H9 (cell line): ENCODE results near the gene PRR23E. TPM values are rescaled to one million over a fixed set of nuclear protein-coding genes. Genes with fewer than 3 reads are reported as not detected.
A peak's percentile ranks its signal among the peaks of the same experiment; 100 is the strongest.

Experiments used
- DNase-seq: peaks from one replicate; pipeline ENCODE4 v3.0.0-alpha.2; 2017
- H2AFZ ChIP-seq: one replicate; pipeline ENCODE4 v1.6.1; 2013; ENCODE audit warnings: mild to moderate bottlenecking, low read length, control low read depth, moderate library complexity
- H2AK5ac ChIP-seq: 2 replicates; pipeline ENCODE4 v1.6.1; 2013; ENCODE audit warnings: low read length, control low read depth, mixed read lengths; ENCODE audit not compliant: insufficient read length
- H2BK120ac ChIP-seq: one replicate; pipeline ENCODE4 v1.6.1; 2013; ENCODE audit warnings: low read depth, mild to moderate bottlenecking, low read length, control low read depth, inconsistent platforms; ENCODE audit not compliant: poor library complexity, severe bottlenecking
- H2BK12ac ChIP-seq: 2 replicates; pipeline ENCODE4 v1.6.1; 2013; ENCODE audit warnings: low read length, control low read depth, mixed read lengths, low read depth; ENCODE audit not compliant: insufficient read length
- H2BK15ac ChIP-seq: 2 replicates; pipeline ENCODE4 v1.6.1; 2013; ENCODE audit warnings: low read depth, low read length, control low read depth
- H2BK20ac ChIP-seq: one replicate; pipeline ENCODE4 v1.6.1; 2013; ENCODE audit warnings: low read depth, mild to moderate bottlenecking, low read length, control low read depth, inconsistent platforms; ENCODE audit not compliant: poor library complexity, severe bottlenecking
- H2BK5ac ChIP-seq: 2 replicates; pipeline ENCODE4 v1.6.1; 2013; ENCODE audit warnings: low read length, control low read depth, mixed read lengths; ENCODE audit not compliant: insufficient read length
- H3K14ac ChIP-seq: 2 replicates; pipeline ENCODE4 v1.6.1; 2013; ENCODE audit warnings: low read length, control low read depth; ENCODE audit not compliant: insufficient read depth
- H3K18ac ChIP-seq: 2 replicates; pipeline ENCODE4 v1.6.1; 2013; ENCODE audit warnings: low read depth, mild to moderate bottlenecking, mixed read lengths, low read length, control low read depth; ENCODE audit not compliant: insufficient read length
- H3K23ac ChIP-seq: 2 replicates; pipeline ENCODE4 v1.6.1; 2013; ENCODE audit warnings: low read length, control low read depth, mixed read lengths, low read depth; ENCODE audit not compliant: insufficient read length
- H3K23me2 ChIP-seq: 2 replicates; pipeline ENCODE4 v1.6.1; 2013; ENCODE audit warnings: low read depth, mild to moderate bottlenecking, mixed read lengths, low read length, control low read depth; ENCODE audit not compliant: insufficient read length, poor library complexity, severe bottlenecking
- H3K27ac ChIP-seq: 2 replicates; pipeline ENCODE4 v1.5.1; 2013; ENCODE audit warnings: low read length, control low read depth, mixed read lengths, low read depth; ENCODE audit not compliant: insufficient read length
- H3K27me3 ChIP-seq: 2 replicates; pipeline ENCODE4 v1.6.1; 2013; ENCODE audit warnings: low read length, control low read depth, inconsistent platforms; ENCODE audit not compliant: insufficient read depth
- H3K4ac ChIP-seq: 2 replicates; pipeline ENCODE4 v1.6.1; 2013; ENCODE audit warnings: low read depth, mild to moderate bottlenecking, control low read depth, inconsistent platforms, low read length, moderate library complexity
- H3K4me1 ChIP-seq: 2 replicates; pipeline ENCODE4 v1.6.1; 2013; ENCODE audit warnings: low read length, control low read depth, inconsistent platforms; ENCODE audit not compliant: insufficient read depth
- H3K4me2 ChIP-seq: 2 replicates; pipeline ENCODE4 v1.6.1; 2013; ENCODE audit warnings: low read length, control low read depth, mixed read lengths; ENCODE audit not compliant: insufficient read length, insufficient read depth
- H3K56ac ChIP-seq: 2 replicates; pipeline ENCODE4 v1.6.1; 2013; ENCODE audit warnings: low read depth, mild to moderate bottlenecking, mixed read lengths, low read length, control low read depth; ENCODE audit not compliant: insufficient read length
- H3K79me1 ChIP-seq: 2 replicates; pipeline ENCODE4 v1.6.1; 2013; ENCODE audit warnings: low read depth, mild to moderate bottlenecking, moderate library complexity, low read length, control low read depth, inconsistent platforms; ENCODE audit not compliant: insufficient read depth, poor library complexity, severe bottlenecking
- H3K79me2 ChIP-seq: 2 replicates; pipeline ENCODE4 v1.6.1; 2013; ENCODE audit warnings: low read length, control low read depth, inconsistent platforms; ENCODE audit not compliant: insufficient read depth
- H3K9ac ChIP-seq: 2 replicates; pipeline ENCODE4 v1.6.1; 2013; ENCODE audit warnings: low read length, control low read depth, mixed read lengths; ENCODE audit not compliant: insufficient read length; ENCODE audit errors: extremely low read depth
- H3K9me3 ChIP-seq: one replicate; pipeline ENCODE4 v1.6.1; 2013; ENCODE audit warnings: low read depth, low read length, inconsistent platforms; ENCODE audit not compliant: control insufficient read depth
- H3T11ph ChIP-seq: one replicate; pipeline ENCODE4 v1.6.1; 2013; ENCODE audit warnings: mild to moderate bottlenecking, low read length, control low read depth, inconsistent platforms
- H4K20me1 ChIP-seq: one replicate; pipeline ENCODE4 v1.6.1; 2013; ENCODE audit not compliant: control insufficient read depth, insufficient read length, insufficient read depth
- H4K5ac ChIP-seq: 2 replicates; pipeline ENCODE4 v1.6.1; 2013; ENCODE audit warnings: low read depth, mild to moderate bottlenecking, mixed read lengths, low read length, control low read depth; ENCODE audit not compliant: insufficient read length
- H4K8ac ChIP-seq: replicated peaks from 2 replicates; pipeline ENCODE4 v1.6.1; 2013; ENCODE audit warnings: low read length, control low read depth, mixed read lengths, low read depth; ENCODE audit not compliant: insufficient read length
- H4K91ac ChIP-seq: 2 replicates; pipeline ENCODE4 v1.6.1; 2013; ENCODE audit warnings: low read depth, mild to moderate bottlenecking, moderate library complexity, mixed read lengths, low read length, control low read depth; ENCODE audit not compliant: insufficient read length
- H3K27ac Mint-ChIP-seq, 3 experiments: 2 replicates in 2 of 3; 3 replicates in 1 of 3; pipeline ENCODE4 v1.8.0; 2020 to 2021; ENCODE audit warnings: mixed read lengths in 3 of 3, mild to moderate bottlenecking in 1 of 3, moderate library complexity in 1 of 3
- H3K27me3 Mint-ChIP-seq: 2 replicates; pipeline ENCODE4 v1.8.0; 2021; ENCODE audit warnings: low read depth, mild to moderate bottlenecking, moderate library complexity, mixed read lengths
- H3K36me3 Mint-ChIP-seq, 3 experiments: 2 replicates in 2 of 3; 3 replicates in 1 of 3; pipeline ENCODE4 v1.8.0; 2020 to 2021; ENCODE audit warnings: low read depth in 3 of 3, mixed read lengths in 3 of 3; ENCODE audit not compliant: insufficient read depth in 1 of 3
- H3K4me1 Mint-ChIP-seq, 2 experiments: 2 replicates each; pipeline ENCODE4 v1.8.0; 2020; ENCODE audit warnings: mixed read lengths in 2 of 2
- H3K4me3 Mint-ChIP-seq, 2 experiments: 2 replicates in 1 of 2; 3 replicates in 1 of 2; pipeline ENCODE4 v1.8.0; 2020 to 2021; ENCODE audit warnings: mild to moderate bottlenecking in 2 of 2, mixed read lengths in 2 of 2, moderate library complexity in 1 of 2
- H3K9me3 Mint-ChIP-seq, 2 experiments: 2 replicates in 1 of 2; 3 replicates in 1 of 2; pipeline ENCODE4 v1.8.0; 2020; ENCODE audit warnings: mild to moderate bottlenecking in 2 of 2, mixed read lengths in 2 of 2, moderate library complexity in 1 of 2
- WGBS: extraction: QIAGEN DNeasy Blood & Tissue Kit; methylation state at CpG from one replicate; pipeline ENCODE4 v1.1.7; 2013; ENCODE audit warnings: missing lambda C conversion rate, low lambda C conversion rate, mixed read lengths; ENCODE audit not compliant: insufficient read length; ENCODE audit errors: extremely low coverage; 5-methylcytosine and 5-hydroxymethylcytosine counted together
- total RNA-seq: library from RNA; stranded (reverse); gene quantifications from 2 replicates; pipeline ENCODE4 v1.2.1, GENCODE V29; 2021
- TF ChIP-seq, protein P1 (sequence below): fragments of 200-600 bp; sonication (generic); conservative IDR thresholded peaks from 3 replicates; pipeline ENCODE4 v1.8.0; 2021; ENCODE audit warnings: antibody characterized with exemption, mild to moderate bottlenecking

Gene PRR23E
- total RNA-seq, 1 experiment from 2014 or later: not detected

DNA sequence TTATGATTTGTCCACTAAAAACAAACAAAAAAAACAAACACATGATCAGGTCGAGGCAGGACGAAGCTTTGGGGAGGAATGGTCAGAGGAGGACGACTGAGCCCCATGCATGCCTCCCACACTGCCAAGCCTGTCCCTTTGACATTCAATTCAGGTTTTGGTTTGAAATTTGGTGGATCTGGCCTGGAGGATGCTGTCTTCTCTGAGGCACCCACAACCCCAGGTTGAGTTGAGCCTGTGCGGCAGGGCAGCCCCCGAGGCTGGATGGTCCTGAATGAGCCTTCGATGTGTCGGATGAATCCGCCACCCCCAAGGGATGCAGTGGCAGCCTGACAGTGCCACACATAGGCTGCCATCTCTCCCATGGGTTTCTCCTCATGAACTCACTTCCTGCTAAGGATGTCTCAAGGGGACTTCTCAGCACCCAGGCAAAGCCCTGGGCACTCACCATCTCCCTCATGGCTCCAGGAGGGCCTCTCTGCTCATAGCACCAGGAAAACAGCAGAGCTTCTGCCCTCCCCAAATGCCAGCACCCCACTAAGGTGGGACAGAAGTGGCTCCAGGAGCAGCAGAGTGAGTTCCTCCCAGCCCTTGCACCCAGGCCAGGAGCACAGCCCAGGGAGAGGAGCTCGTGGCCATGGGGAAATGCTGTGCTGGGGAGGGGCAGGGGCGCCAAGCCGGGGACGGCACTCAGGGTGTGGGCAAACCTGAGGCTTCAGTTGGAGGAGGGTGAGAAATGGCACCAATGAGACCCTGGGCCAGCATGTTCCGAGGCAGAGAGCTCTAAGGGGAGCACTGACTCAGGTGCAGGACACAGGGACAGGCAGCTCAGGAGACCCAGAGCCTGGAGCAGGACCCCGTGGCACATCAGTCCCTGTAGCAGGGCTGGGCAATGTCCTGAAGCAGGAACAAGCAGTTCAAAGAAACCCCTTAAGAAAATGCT, 18.5 kb downstream of the PRR23E start:
- Histone ChIP-seq H3K9me3 (no peaks in the 10 kb centered on the region), H3K23ac (no peak overlapping the region), H4K8ac (no peak overlapping the region), H3K9ac (no peak overlapping the region), H3T11ph (no peak overlapping the region), H3K4ac (no peak overlapping the region), H2BK120ac (no peak overlapping the region), H3K79me2 (no peaks in the 10 kb centered on the region), H3K27me3 (no peaks in the 10 kb centered on the region), H3K4me2 (no peak overlapping the region), H4K20me1 (no peaks in the 10 kb centered on the region), H2BK15ac (no peak overlapping the region), H3K27ac (no peak overlapping the region), H4K5ac (no peak overlapping the region), H2BK12ac (no peak overlapping the region), H3K23me2 (no peaks in the 10 kb centered on the region), H2AFZ (no peak overlapping the region), H3K79me1 (no peaks in the 10 kb centered on the region), H3K56ac (no peak overlapping the region), H3K14ac (no peak overlapping the region; the same call in 1 of the 2 replicates), H3K18ac (no peak overlapping the region), H2BK5ac (no peak overlapping the region), H4K91ac (no peak overlapping the region), H2AK5ac (no peak overlapping the region), H3K4me1 (no peaks in the 10 kb centered on the region), H2BK20ac (no peak overlapping the region)
- DNase-seq: no peak
- Mint-ChIP-seq H3K27ac (peak overlapping the region in 1 of 3 experiments; percentile 9; a peak in 2 of 7 replicates), H3K4me3 (no peak overlapping the region), H3K27me3 (peaks cover 11% of the 10 kb centered on the region), H3K36me3 (no peaks in the 10 kb centered on the region), H3K4me1 (peaks cover 10 to 14% of the 10 kb centered on the region in 2 experiments), H3K9me3 (no peaks in the 10 kb centered on the region)
- TF ChIP-seq, protein P1, sequence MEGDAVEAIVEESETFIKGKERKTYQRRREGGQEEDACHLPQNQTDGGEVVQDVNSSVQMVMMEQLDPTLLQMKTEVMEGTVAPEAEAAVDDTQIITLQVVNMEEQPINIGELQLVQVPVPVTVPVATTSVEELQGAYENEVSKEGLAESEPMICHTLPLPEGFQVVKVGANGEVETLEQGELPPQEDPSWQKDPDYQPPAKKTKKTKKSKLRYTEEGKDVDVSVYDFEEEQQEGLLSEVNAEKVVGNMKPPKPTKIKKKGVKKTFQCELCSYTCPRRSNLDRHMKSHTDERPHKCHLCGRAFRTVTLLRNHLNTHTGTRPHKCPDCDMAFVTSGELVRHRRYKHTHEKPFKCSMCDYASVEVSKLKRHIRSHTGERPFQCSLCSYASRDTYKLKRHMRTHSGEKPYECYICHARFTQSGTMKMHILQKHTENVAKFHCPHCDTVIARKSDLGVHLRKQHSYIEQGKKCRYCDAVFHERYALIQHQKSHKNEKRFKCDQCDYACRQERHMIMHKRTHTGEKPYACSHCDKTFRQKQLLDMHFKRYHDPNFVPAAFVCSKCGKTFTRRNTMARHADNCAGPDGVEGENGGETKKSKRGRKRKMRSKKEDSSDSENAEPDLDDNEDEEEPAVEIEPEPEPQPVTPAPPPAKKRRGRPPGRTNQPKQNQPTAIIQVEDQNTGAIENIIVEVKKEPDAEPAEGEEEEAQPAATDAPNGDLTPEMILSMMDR: no peak
- no CpG with 5 or more reads among the region's 14 CpGs for WGBS
